Gastrocnemius medialis (tissue), 4 donors: ENCODE measurements around the gene CCDC194.

ENCODE experiments used
- CTCF ChIP-seq, 5 experiments: fragments of 450-650 bp in 3 of 5; fragments of 200-600 bp in 2 of 5; sonication (generic) in 2 of 5; IDR thresholded peaks in 4 of 5; conservative IDR thresholded peaks in 1 of 5; 1 replicate in 4 of 5; 2 replicates in 1 of 5; pipeline ENCODE4 v1.5.1; 2016 to 2019; ENCODE audit warnings: antibody characterized with exemption in 5 of 5, mild to moderate bottlenecking in 3 of 5, moderate library complexity in 3 of 5
- POLR2A ChIP-seq, 2 donors: fragments of 450-650 bp; IDR thresholded peaks; one replicate each; pipeline ENCODE4 v1.6.1; 2017; ENCODE audit warnings: antibody characterized with exemption in 2 of 2, mild to moderate bottlenecking in 2 of 2, moderate library complexity in 2 of 2

- TF ChIP-seq CTCF (IDR thresholded peaks at IDR 0.05 in 4 of 5, conservative IDR thresholded peaks at IDR 0.05 in 1 of 5) (peak in 1 of 5 experiments; percentile 4), POLR2A (IDR thresholded peaks at IDR 0.05) (no peak)
Observed at GRCh38 chr19:17391371-17392151, 2.4 kb downstream of the CCDC194 start.
